HL-60 (cell line): ENCODE data around the gene AP3D1.

Experiments used
- CTCF ChIP-seq: IDR thresholded peaks from one replicate; pipeline ENCODE4 v1.5.1; 2011; ENCODE audit warnings: low read length, control low read depth, inconsistent platforms; ENCODE audit not compliant: insufficient read depth
- GABPA ChIP-seq: IDR thresholded peaks from 2 replicates; pipeline ENCODE4 v1.6.1; 2012; ENCODE audit warnings: low read depth
- POLR2AphosphoS5 ChIP-seq: IDR thresholded peaks from 2 replicates; pipeline ENCODE4 v1.6.1; 2012; ENCODE audit warnings: low read depth

GRCh38 chr19:2149980-2150793 is 1.2 kb downstream of the AP3D1 start:
- no peak for TF ChIP-seq CTCF
- no peak for TF ChIP-seq POLR2AphosphoS5
- TF ChIP-seq GABPA = no peak
